ENCODE results near the gene FTSJ1.

DNA sequence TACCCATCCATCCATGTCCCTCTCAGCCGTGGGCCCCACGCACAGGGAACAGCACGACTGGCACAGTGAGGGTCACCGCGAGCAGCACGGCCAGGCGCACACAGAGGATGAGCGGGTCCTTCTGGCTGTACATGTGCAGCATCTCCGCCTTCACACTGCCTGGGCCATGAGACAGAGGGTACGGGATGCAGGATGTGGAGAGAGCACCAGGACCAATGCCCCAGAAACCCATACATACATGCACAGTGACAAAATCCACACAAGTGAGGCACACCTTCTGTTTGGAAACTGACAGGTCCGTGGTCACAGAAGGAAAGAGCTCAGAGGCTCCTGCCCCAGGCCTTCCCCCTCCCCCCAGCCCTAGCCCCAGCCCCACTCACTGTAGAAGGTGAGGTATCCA is 15.4 kb upstream of the FTSJ1 start:
- TF ChIP-seq, protein P1, sequence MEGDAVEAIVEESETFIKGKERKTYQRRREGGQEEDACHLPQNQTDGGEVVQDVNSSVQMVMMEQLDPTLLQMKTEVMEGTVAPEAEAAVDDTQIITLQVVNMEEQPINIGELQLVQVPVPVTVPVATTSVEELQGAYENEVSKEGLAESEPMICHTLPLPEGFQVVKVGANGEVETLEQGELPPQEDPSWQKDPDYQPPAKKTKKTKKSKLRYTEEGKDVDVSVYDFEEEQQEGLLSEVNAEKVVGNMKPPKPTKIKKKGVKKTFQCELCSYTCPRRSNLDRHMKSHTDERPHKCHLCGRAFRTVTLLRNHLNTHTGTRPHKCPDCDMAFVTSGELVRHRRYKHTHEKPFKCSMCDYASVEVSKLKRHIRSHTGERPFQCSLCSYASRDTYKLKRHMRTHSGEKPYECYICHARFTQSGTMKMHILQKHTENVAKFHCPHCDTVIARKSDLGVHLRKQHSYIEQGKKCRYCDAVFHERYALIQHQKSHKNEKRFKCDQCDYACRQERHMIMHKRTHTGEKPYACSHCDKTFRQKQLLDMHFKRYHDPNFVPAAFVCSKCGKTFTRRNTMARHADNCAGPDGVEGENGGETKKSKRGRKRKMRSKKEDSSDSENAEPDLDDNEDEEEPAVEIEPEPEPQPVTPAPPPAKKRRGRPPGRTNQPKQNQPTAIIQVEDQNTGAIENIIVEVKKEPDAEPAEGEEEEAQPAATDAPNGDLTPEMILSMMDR (IDR thresholded peaks at IDR 0.05; ENCODE audit: low read depth, low read length, missing input control) = no peak
- TF ChIP-seq, protein P2, sequence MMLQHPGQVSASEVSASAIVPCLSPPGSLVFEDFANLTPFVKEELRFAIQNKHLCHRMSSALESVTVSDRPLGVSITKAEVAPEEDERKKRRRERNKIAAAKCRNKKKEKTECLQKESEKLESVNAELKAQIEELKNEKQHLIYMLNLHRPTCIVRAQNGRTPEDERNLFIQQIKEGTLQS (IDR thresholded peaks at IDR 0.05) = no peak

All from liver (tissue), 3 donors.